ENCODE data around the gene KDM5A. TPM values are rescaled to one million over a fixed set of nuclear protein-coding genes. Genes with fewer than 3 reads are reported as not detected.
"Not testable (repeated sequence)": the region's sequence is repeated elsewhere in the genome, so short reads cannot be mapped to it uniquely, and the experiment has no call there.

The KDM5A gene
- total and polyA plus RNA-seq, 5 donors: 6.4 to 36.8 (median 34.1) TPM

- H3K27me3 ChIP-seq (ENCODE audit: control insufficient read depth, insufficient read depth); ATAC-seq; H3K27ac ChIP-seq (ENCODE audit: low read length); H3K4me3 ChIP-seq (ENCODE audit: low read length); H3K4me1 ChIP-seq (ENCODE audit: control insufficient read depth, insufficient read depth, low read length); intact Hi-C loops (cut with DNase I); DNase-seq; H3K9me3 ChIP-seq (ENCODE audit: control insufficient read depth, low read length): not testable (repeated sequence)
- WGBS: 98% methylated on average over 5 of the region's 5 CpGs
These were observed 89.6 kb downstream of the KDM5A start for GRCh38 chr12:299511-299910.

- H3K27me3 ChIP-seq (ENCODE audit: control insufficient read depth, insufficient read depth); ATAC-seq; H3K4me3 ChIP-seq (ENCODE audit: low read length); H3K27ac ChIP-seq (ENCODE audit: low read length); intact Hi-C loops (cut with DNase I); H3K9me3 ChIP-seq (ENCODE audit: control insufficient read depth, low read length); H3K4me1 ChIP-seq (ENCODE audit: control insufficient read depth, insufficient read depth, low read length): not testable (repeated sequence)
- peak in 2 of 3 donors; percentile 48 to 53 for DNase-seq
- 82% methylated on average over 8 of the region's 8 CpGs for WGBS
These were observed 91.1 kb downstream of the KDM5A start for GRCh38 chr12:298059-298458.

GRCh38 chr12:295132-295531, 94.0 kb downstream of the KDM5A start:
- Histone ChIP-seq H3K4me3 (ENCODE audit: low read length) (no peak overlapping the region), H3K27me3 (ENCODE audit: control insufficient read depth, insufficient read depth) (no peaks in the 10 kb centered on the region), H3K4me1 (ENCODE audit: control insufficient read depth, insufficient read depth, low read length) (no peaks in the 10 kb centered on the region), H3K9me3 (ENCODE audit: control insufficient read depth, low read length) (no peaks in the 10 kb centered on the region), H3K27ac (ENCODE audit: low read length) (no peak overlapping the region)
- no peak for DNase-seq
- intact Hi-C loops (cut with DNase I): no loop called here
- no peak for ATAC-seq
- 83% methylated on average over 1 of the region's 1 CpG for WGBS

GRCh38 chr12:293199-293598, 95.9 kb downstream of the KDM5A start:
- H3K27ac ChIP-seq (ENCODE audit: low read length): no peak overlapping the region
- intact Hi-C loops (cut with DNase I): no loop called here
- no peaks in the 10 kb centered on the region for H3K4me1 ChIP-seq (ENCODE audit: control insufficient read depth, insufficient read depth, low read length)
- WGBS: 93% methylated on average over 5 of the region's 5 CpGs
- ATAC-seq: no peak
- no peak overlapping the region for H3K4me3 ChIP-seq (ENCODE audit: low read length)
- no peaks in the 10 kb centered on the region for H3K27me3 ChIP-seq (ENCODE audit: control insufficient read depth, insufficient read depth)
- H3K9me3 ChIP-seq (ENCODE audit: control insufficient read depth, low read length): no peaks in the 10 kb centered on the region
- no peak for DNase-seq

- ATAC-seq: no peak
These were observed 96.9 kb downstream of the KDM5A start for GRCh38 chr12:292186-292585.

GRCh38 chr12:291153-291723, 97.9 kb downstream of the KDM5A start:
- DNase-seq: no peak
- Histone ChIP-seq H3K27me3 (ENCODE audit: control insufficient read depth, insufficient read depth) (no peaks in the 10 kb centered on the region), H3K4me1 (ENCODE audit: control insufficient read depth, insufficient read depth, low read length) (no peaks in the 10 kb centered on the region), H3K4me3 (ENCODE audit: low read length) (no peak overlapping the region), H3K27ac (ENCODE audit: low read length) (no peak overlapping the region), H3K9me3 (ENCODE audit: control insufficient read depth, low read length) (no peaks in the 10 kb centered on the region)
- intact Hi-C loops (cut with DNase I): no loop called here
- 78% methylated on average over 1 of the region's 1 CpG for WGBS
- ATAC-seq: no peak

More at GRCh38 chr12:292186-292585, 96.9 kb downstream of the KDM5A start:
- H3K4me3 ChIP-seq (ENCODE audit: low read length): no peak overlapping the region
- intact Hi-C loops (cut with DNase I): no loop called here
- no peak for DNase-seq
- no peaks in the 10 kb centered on the region for H3K27me3 ChIP-seq (ENCODE audit: control insufficient read depth, insufficient read depth)
- H3K27ac ChIP-seq (ENCODE audit: low read length): no peak overlapping the region
- H3K9me3 ChIP-seq (ENCODE audit: control insufficient read depth, low read length): no peaks in the 10 kb centered on the region
- 94% methylated on average over 1 of the region's 1 CpG for WGBS
- H3K4me1 ChIP-seq (ENCODE audit: control insufficient read depth, insufficient read depth, low read length): no peaks in the 10 kb centered on the region

- peak; percentile 50 to 85 (median 61) for DNase-seq
- Histone ChIP-seq H3K4me1 (ENCODE audit: control insufficient read depth, insufficient read depth, low read length) (no peaks in the 10 kb centered on the region), H3K9me3 (ENCODE audit: control insufficient read depth, low read length) (no peaks in the 10 kb centered on the region), H3K4me3 (ENCODE audit: low read length) (no peak overlapping the region), H3K27ac (ENCODE audit: low read length) (no peak overlapping the region), H3K27me3 (ENCODE audit: control insufficient read depth, insufficient read depth) (no peaks in the 10 kb centered on the region)
- ATAC-seq: peak; percentile 29 to 33
- intact Hi-C loops (cut with DNase I): no loop called here
- WGBS: 78% methylated on average over 5 of the region's 5 CpGs
These were observed 100.4 kb downstream of the KDM5A start for GRCh38 chr12:288687-289086.

GRCh38 chr12:286531-287300, 102.4 kb downstream of the KDM5A start:
- no peaks in the 10 kb centered on the region for H3K4me1 ChIP-seq (ENCODE audit: control insufficient read depth, insufficient read depth, low read length)
- no peak overlapping the region for H3K27ac ChIP-seq (ENCODE audit: low read length)
- intact Hi-C loops (cut with DNase I): no loop called here
- DNase-seq (no peak), ATAC-seq (no peak)
- H3K9me3 ChIP-seq (ENCODE audit: control insufficient read depth, low read length): no peaks in the 10 kb centered on the region
- WGBS: 95% methylated on average over 5 of the region's 5 CpGs
- no peak overlapping the region for H3K4me3 ChIP-seq (ENCODE audit: low read length)
- H3K27me3 ChIP-seq (ENCODE audit: control insufficient read depth, insufficient read depth): no peaks in the 10 kb centered on the region

- no peaks in the 10 kb centered on the region for H3K27me3 ChIP-seq (ENCODE audit: control insufficient read depth, insufficient read depth)
- no peak for ATAC-seq
- no peak for DNase-seq
- H3K9me3 ChIP-seq (ENCODE audit: control insufficient read depth, low read length): no peaks in the 10 kb centered on the region
- H3K4me1 ChIP-seq (ENCODE audit: control insufficient read depth, insufficient read depth, low read length): no peaks in the 10 kb centered on the region
- no peak overlapping the region for H3K27ac ChIP-seq (ENCODE audit: low read length)
- WGBS: 96% methylated on average over 5 of the region's 5 CpGs
- intact Hi-C loops (cut with DNase I): no loop called here
- H3K4me3 ChIP-seq (ENCODE audit: low read length): no peak overlapping the region
These were observed 111.1 kb downstream of the KDM5A start for GRCh38 chr12:278046-278445.

- H3K4me1 ChIP-seq (ENCODE audit: control insufficient read depth, insufficient read depth, low read length): no peaks in the 10 kb centered on the region
- intact Hi-C loops (cut with DNase I): no loop called here
- no peak overlapping the region for H3K27ac ChIP-seq (ENCODE audit: low read length)
- DNase-seq (no peak), ATAC-seq (no peak)
- WGBS: 90% methylated on average over 6 of the region's 6 CpGs
- no peaks in the 10 kb centered on the region for H3K27me3 ChIP-seq (ENCODE audit: control insufficient read depth, insufficient read depth)
- no peak overlapping the region for H3K4me3 ChIP-seq (ENCODE audit: low read length)
- H3K9me3 ChIP-seq (ENCODE audit: control insufficient read depth, low read length): no peaks in the 10 kb centered on the region
These were observed 113.3 kb downstream of the KDM5A start for GRCh38 chr12:275812-276211.

GRCh38 chr12:273382-273781, 115.7 kb downstream of the KDM5A start:
- WGBS: 32% methylated on average over 3 of the region's 3 CpGs
- Histone ChIP-seq H3K4me3 (ENCODE audit: low read length) (no peak overlapping the region), H3K9me3 (ENCODE audit: control insufficient read depth, low read length) (no peaks in the 10 kb centered on the region), H3K4me1 (ENCODE audit: control insufficient read depth, insufficient read depth, low read length) (no peaks in the 10 kb centered on the region), H3K27me3 (ENCODE audit: control insufficient read depth, insufficient read depth) (no peaks in the 10 kb centered on the region), H3K27ac (ENCODE audit: low read length) (no peak overlapping the region)
- ATAC-seq (peak in 1 of 2 donors; percentile 45), DNase-seq (no peak)
- intact Hi-C loops (cut with DNase I): no loop called here

All from right cardiac atrium (tissue), 5 donors.